IMR-90 (cell line): ENCODE data around the gene KLC4. TPM values are rescaled to one million over a fixed set of nuclear protein-coding genes. Genes with fewer than 3 reads are reported as not detected.
A peak's percentile ranks its signal among the peaks of the same experiment; 100 is the strongest.

Experiments used
- ATAC-seq: fragments of 200-7000 bp; cut with Tn5 transposase; 2 replicates; pipeline ENCODE4 v1.9.1; 2020; ENCODE audit warnings: low read depth, mild to moderate bottlenecking, moderate library complexity
- BruUV-seq: library from RNA; stranded (reverse); fragments of 400-500 nt; replicated peaks from 2 replicates; lab custom pipeline; 2021; lab: Mats Ljungman, UMichigan
- CTCF ChIA-PET: fragments of 300-600 bp; formaldehyde crosslinking; extraction: SDS; loops from one replicate; lab custom pipeline; 2021; ENCODE audit warnings: antibody characterized with exemption; lab: Yijun Ruan, JAX
- POLR2A ChIA-PET: fragments of 300-600 bp; sonication (Branson Sonifier 250); formaldehyde crosslinking; loops from one replicate; lab custom pipeline; 2022; ENCODE audit warnings: antibody characterized with exemption; ENCODE audit not compliant: unreplicated experiment; lab: Charles Lee
- DNase-seq: peaks from one replicate; pipeline ENCODE4 v3.0.0; 2013
- H2AFZ ChIP-seq: replicated peaks from 2 replicates; pipeline ENCODE3; 2013; ENCODE audit warnings: low read length, mild to moderate bottlenecking; ENCODE audit not compliant: poor library complexity
- H2AK5ac ChIP-seq: 2 replicates; pipeline ENCODE4 v1.6.1; 2013; ENCODE audit warnings: low read depth, low read length, inconsistent platforms
- H2AK9ac ChIP-seq: replicated peaks from 2 replicates; pipeline ENCODE3; 2013; ENCODE audit warnings: mild to moderate bottlenecking, low read depth, low read length, moderate library complexity; ENCODE audit not compliant: poor library complexity
- H2BK120ac ChIP-seq: 2 replicates; pipeline ENCODE4 v1.6.1; 2013; ENCODE audit warnings: low read depth, low read length, inconsistent platforms
- H2BK15ac ChIP-seq: 3 replicates; pipeline ENCODE4 v1.6.1; 2013; ENCODE audit warnings: low read depth, low read length, inconsistent platforms
- H2BK20ac ChIP-seq: 2 replicates; pipeline ENCODE4 v1.6.1; 2013; ENCODE audit warnings: low read depth, mild to moderate bottlenecking, inconsistent platforms, low read length, moderate library complexity
- H2BK5ac ChIP-seq: 2 replicates; pipeline ENCODE4 v1.6.1; 2013; ENCODE audit warnings: mild to moderate bottlenecking, low read depth, low read length, inconsistent platforms; ENCODE audit not compliant: poor library complexity, severe bottlenecking
- H3K14ac ChIP-seq: replicated peaks from 2 replicates; pipeline ENCODE4 v1.6.1; 2013; ENCODE audit warnings: low read depth, low read length, inconsistent platforms
- H3K18ac ChIP-seq: 2 replicates; pipeline ENCODE4 v1.6.1; 2013; ENCODE audit warnings: low read depth, low read length, control low read depth
- H3K23ac ChIP-seq: 2 replicates; pipeline ENCODE4 v1.6.1; 2013; ENCODE audit warnings: low read depth, low read length, inconsistent platforms
- H3K27ac ChIP-seq: 2 replicates; pipeline ENCODE4 v1.5.1; 2013; ENCODE audit warnings: mild to moderate bottlenecking, control low read depth, low read length; ENCODE audit not compliant: insufficient read depth
- H3K27me3 ChIP-seq: 2 replicates; pipeline ENCODE4 v1.6.1; 2013; ENCODE audit warnings: low read length; ENCODE audit not compliant: control insufficient read depth, insufficient read depth
- H3K36me3 ChIP-seq: 2 replicates; pipeline ENCODE4 v1.6.1; 2013; ENCODE audit warnings: low read length, mixed read lengths; ENCODE audit not compliant: control insufficient read depth, insufficient read depth
- H3K4ac ChIP-seq: 2 replicates; pipeline ENCODE4 v1.6.1; 2013; ENCODE audit warnings: low read depth, low read length, inconsistent platforms
- H3K4me1 ChIP-seq: 2 replicates; pipeline ENCODE4 v1.6.1; 2013; ENCODE audit warnings: low read length, mixed read lengths; ENCODE audit not compliant: control insufficient read depth, insufficient read depth
- H3K4me2 ChIP-seq: 2 replicates; pipeline ENCODE4 v1.6.1; 2013; ENCODE audit warnings: low read depth, mild to moderate bottlenecking, control low read depth, low read length, moderate library complexity
- H3K4me3 ChIP-seq: 2 replicates; pipeline ENCODE4 v1.5.1; 2013; ENCODE audit warnings: low read depth, mild to moderate bottlenecking, control low read depth, low read length, moderate library complexity; ENCODE audit not compliant: insufficient read depth
- H3K56ac ChIP-seq: 2 replicates; pipeline ENCODE4 v1.6.1; 2013; ENCODE audit warnings: low read length, inconsistent platforms; ENCODE audit not compliant: insufficient read depth; ENCODE audit errors: extremely low read depth
- H3K79me1 ChIP-seq, 2 experiments: 2 replicates each; pipeline ENCODE4 v1.6.1; 2013; ENCODE audit warnings: low read length in 2 of 2, inconsistent platforms in 1 of 2, low read depth in 1 of 2
- H3K9ac ChIP-seq: 2 replicates; pipeline ENCODE4 v1.6.1; 2013; ENCODE audit warnings: low read depth, low read length, control low read depth
- H3K9me1 ChIP-seq: 2 replicates; pipeline ENCODE4 v1.6.1; 2013; ENCODE audit warnings: low read length, inconsistent platforms; ENCODE audit not compliant: insufficient read depth
- H3K9me3 ChIP-seq: 2 replicates; pipeline ENCODE4 v1.6.1; 2013; ENCODE audit warnings: low read length; ENCODE audit not compliant: control insufficient read depth, insufficient read depth
- H4K20me1 ChIP-seq: 2 replicates; pipeline ENCODE4 v1.6.1; 2013; ENCODE audit warnings: low read length, inconsistent platforms; ENCODE audit not compliant: insufficient read depth
- H4K5ac ChIP-seq: 2 replicates; pipeline ENCODE4 v1.6.1; 2013; ENCODE audit warnings: mild to moderate bottlenecking, low read depth, low read length, control low read depth
- H4K8ac ChIP-seq, 2 experiments: 2 replicates each; pipeline ENCODE4 v1.6.1; 2013; ENCODE audit warnings: low read depth in 2 of 2, low read length in 2 of 2, control low read depth in 1 of 2, inconsistent platforms in 1 of 2
- H4K91ac ChIP-seq: 2 replicates; pipeline ENCODE4 v1.6.1; 2013; ENCODE audit warnings: low read depth, low read length, inconsistent platforms; ENCODE audit not compliant: insufficient read depth
- CEBPB ChIP-seq: IDR thresholded peaks from 2 replicates; pipeline ENCODE4 v1.6.1; 2012; ENCODE audit warnings: low read depth, low read length, improper control_type of control experiment
- CHD1 ChIP-seq: IDR thresholded peaks from 2 replicates; pipeline ENCODE4 v1.6.1; 2012; ENCODE audit warnings: low read depth, low read length, improper control_type of control experiment
- FOS ChIP-seq: fragments of 150-350 bp; IDR thresholded peaks from 2 replicates; pipeline ENCODE4 v1.6.1; 2016; ENCODE audit warnings: low read depth, low read length
- MAFK ChIP-seq: IDR thresholded peaks from 2 replicates; pipeline ENCODE4 v1.6.1; 2012; ENCODE audit warnings: low read depth, low read length, improper control_type of control experiment
- MAZ ChIP-seq: IDR thresholded peaks from 2 replicates; pipeline ENCODE4 v1.6.1; 2012; ENCODE audit warnings: low read depth, mild to moderate bottlenecking, low read length, improper control_type of control experiment, moderate library complexity, borderline replicate concordance
- MXI1 ChIP-seq: IDR thresholded peaks from 2 replicates; pipeline ENCODE4 v1.6.1; 2012; ENCODE audit warnings: low read depth, mild to moderate bottlenecking, low read length, moderate library complexity, borderline replicate concordance
- NFE2L2 ChIP-seq: fragments of 150-350 bp; IDR thresholded peaks from 2 replicates; pipeline ENCODE4 v1.6.1; 2016; ENCODE audit warnings: low read depth, mild to moderate bottlenecking, low read length
- POLR2A ChIP-seq: IDR thresholded peaks from 2 replicates; pipeline ENCODE4 v1.6.1; 2012; ENCODE audit warnings: mild to moderate bottlenecking, low read depth, low read length
- RAD21 ChIP-seq: IDR thresholded peaks from 2 replicates; pipeline ENCODE4 v1.6.1; 2012; ENCODE audit warnings: low read length, improper control_type of control experiment
- RCOR1 ChIP-seq: IDR thresholded peaks from 2 replicates; pipeline ENCODE4 v1.6.1; 2012; ENCODE audit warnings: mild to moderate bottlenecking, low read length, improper control_type of control experiment; ENCODE audit not compliant: insufficient replicate concordance
- RFX5 ChIP-seq: IDR thresholded peaks from 2 replicates; pipeline ENCODE4 v1.8.0; 2012; ENCODE audit warnings: low read depth, mild to moderate bottlenecking, low read length, moderate library complexity
- SMC3 ChIP-seq: fragments of 150-350 bp; IDR thresholded peaks from 2 replicates; pipeline ENCODE4 v1.6.1; 2016; ENCODE audit warnings: low read depth, mild to moderate bottlenecking, antibody characterized with exemption, low read length, moderate library complexity
- WGBS, 2 experiments: methylation state at CpG; one replicate each; pipeline versions ENCODE4 v1.1.5 to v1.1.7; 2013; ENCODE audit warnings: missing lambda C conversion rate in 2 of 2; ENCODE audit not compliant: insufficient read length in 1 of 2; ENCODE audit errors: extremely low coverage in 2 of 2; 5-methylcytosine and 5-hydroxymethylcytosine counted together
- dilution Hi-C: fragments of 300-500 bp; cut with HindIII; formaldehyde crosslinking; loops from one replicate; pipeline ENCODE4 v1.14.3; 2018; ENCODE audit warnings: low sequenced_read_pairs; ENCODE audit not compliant: unreplicated experiment
- in situ Hi-C: fragments of 300-500 bp; cut with MboI; formaldehyde crosslinking; loops from 3 replicates; pipeline ENCODE4 v1.14.3; 2019; ENCODE audit warnings: low sequenced_read_pairs, inconsistent platforms, mixed read lengths
- intact Hi-C: fragments of 100-400 bp; cut with micrococcal nuclease; formaldehyde crosslinking; loops from 2 replicates; pipeline ENCODE4 v1.10.0; 2022
- polyA plus RNA-seq, 3 experiments: library from polyadenylated mRNA; depleted of rRNA; stranded (reverse); fragments of >200 nt; gene quantifications; 2 replicates each; pipeline ENCODE4 v1.2.3, GENCODE V29; 2012; ENCODE audit warnings: low replicate concordance in 1 of 3
- total RNA-seq: library from RNA; depleted of rRNA; stranded (reverse); fragments of >200 nt; gene quantifications from 2 replicates; pipeline ENCODE4 v1.2.3, GENCODE V29; 2012
- TF ChIP-seq, protein P1 (sequence below): fragments of 150-350 bp; IDR thresholded peaks from 2 replicates; pipeline ENCODE4 v1.6.1; 2016; ENCODE audit warnings: low read depth, mild to moderate bottlenecking, low read length, moderate library complexity, borderline replicate concordance
- TF ChIP-seq, protein P2 (sequence below): fragments of 150-350 bp; IDR thresholded peaks from 2 replicates; pipeline ENCODE4 v1.6.1; 2017; ENCODE audit warnings: mild to moderate bottlenecking, antibody characterized with exemption, low read length, low read depth
- TF ChIP-seq, protein P3 (sequence below): conservative IDR thresholded peaks from 2 replicates; pipeline ENCODE4 v1.5.1; 2012; ENCODE audit warnings: mild to moderate bottlenecking, low read depth, low read length, improper control_type of control experiment

The KLC4 gene
- total and polyA plus RNA-seq, 2 of the 4 experiments (the other 2 are of a cell fraction) = 10.9 to 13.0 TPM

DNA sequence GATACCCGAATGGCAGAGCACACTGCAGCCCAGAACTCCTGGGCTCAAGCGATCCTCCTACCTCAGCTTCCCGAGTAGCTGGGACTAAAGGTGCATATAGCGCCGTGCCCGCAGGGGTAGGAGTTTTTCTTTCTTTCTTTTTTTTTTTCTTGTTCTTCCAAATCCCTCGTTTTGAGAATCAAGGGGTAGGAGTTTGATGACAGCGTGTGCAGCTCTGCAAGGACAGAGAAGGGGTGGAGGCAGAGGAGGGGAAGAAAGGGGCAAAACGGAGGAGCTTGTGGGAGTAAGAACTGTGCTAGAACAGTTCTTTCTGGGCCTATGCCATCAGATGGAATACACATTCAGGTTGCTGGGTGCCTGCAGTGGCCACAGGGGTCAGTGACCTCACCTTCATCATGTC lies 22.7 kb upstream of the KLC4 start:
- in situ Hi-C loops (no loop called here), dilution Hi-C loops (no loop called here), intact Hi-C loops (no loop called here)
- Histone ChIP-seq H2BK15ac (no peak overlapping the region), H3K23ac (no peak overlapping the region), H3K18ac (no peak overlapping the region), H3K4me2 (no peak overlapping the region), H3K14ac (no peak overlapping the region), H3K79me1 (peaks cover 7 to 9% of the 10 kb centered on the region in 2 experiments; a peak in 2 of 4 replicates), H3K27me3 (no peaks in the 10 kb centered on the region), H3K4ac (no peak overlapping the region), H4K5ac (no peak overlapping the region), H3K9ac (no peak overlapping the region), H2AFZ (no peak overlapping the region), H4K8ac (no peak overlapping the region), H4K91ac (no peak overlapping the region), H3K56ac (no peak overlapping the region), H3K27ac (no peak overlapping the region), H3K36me3 (peaks cover 62% of the 10 kb centered on the region), H4K20me1 (peaks cover 3% of the 10 kb centered on the region; the same call in 1 of the 2 replicates), H3K4me3 (no peak overlapping the region), H2BK5ac (no peak overlapping the region), H2BK20ac (no peak overlapping the region), H3K9me3 (no peaks in the 10 kb centered on the region), H3K9me1 (no peaks in the 10 kb centered on the region), H3K4me1 (no peaks in the 10 kb centered on the region), H2BK120ac (no peak overlapping the region), H2AK9ac (peak overlapping the region; percentile 55), H2AK5ac (no peak overlapping the region)
- no CpG with 5 or more reads among the region's 9 CpGs for WGBS, 2 experiments
- TF ChIP-seq MAZ (no peak), RFX5 (no peak), NFE2L2 (no peak), POLR2A (no peak), RAD21 (no peak), MXI1 (no peak), MAFK (no peak), CEBPB (no peak), SMC3 (no peak), FOS (no peak), RCOR1 (no peak), CHD1 (no peak)
- TF ChIP-seq, protein P1, sequence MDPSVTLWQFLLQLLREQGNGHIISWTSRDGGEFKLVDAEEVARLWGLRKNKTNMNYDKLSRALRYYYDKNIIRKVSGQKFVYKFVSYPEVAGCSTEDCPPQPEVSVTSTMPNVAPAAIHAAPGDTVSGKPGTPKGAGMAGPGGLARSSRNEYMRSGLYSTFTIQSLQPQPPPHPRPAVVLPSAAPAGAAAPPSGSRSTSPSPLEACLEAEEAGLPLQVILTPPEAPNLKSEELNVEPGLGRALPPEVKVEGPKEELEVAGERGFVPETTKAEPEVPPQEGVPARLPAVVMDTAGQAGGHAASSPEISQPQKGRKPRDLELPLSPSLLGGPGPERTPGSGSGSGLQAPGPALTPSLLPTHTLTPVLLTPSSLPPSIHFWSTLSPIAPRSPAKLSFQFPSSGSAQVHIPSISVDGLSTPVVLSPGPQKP = no peak
- TF ChIP-seq, protein P2, sequence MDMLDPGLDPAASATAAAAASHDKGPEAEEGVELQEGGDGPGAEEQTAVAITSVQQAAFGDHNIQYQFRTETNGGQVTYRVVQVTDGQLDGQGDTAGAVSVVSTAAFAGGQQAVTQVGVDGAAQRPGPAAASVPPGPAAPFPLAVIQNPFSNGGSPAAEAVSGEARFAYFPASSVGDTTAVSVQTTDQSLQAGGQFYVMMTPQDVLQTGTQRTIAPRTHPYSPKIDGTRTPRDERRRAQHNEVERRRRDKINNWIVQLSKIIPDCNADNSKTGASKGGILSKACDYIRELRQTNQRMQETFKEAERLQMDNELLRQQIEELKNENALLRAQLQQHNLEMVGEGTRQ = no peak
- TF ChIP-seq, protein P3, sequence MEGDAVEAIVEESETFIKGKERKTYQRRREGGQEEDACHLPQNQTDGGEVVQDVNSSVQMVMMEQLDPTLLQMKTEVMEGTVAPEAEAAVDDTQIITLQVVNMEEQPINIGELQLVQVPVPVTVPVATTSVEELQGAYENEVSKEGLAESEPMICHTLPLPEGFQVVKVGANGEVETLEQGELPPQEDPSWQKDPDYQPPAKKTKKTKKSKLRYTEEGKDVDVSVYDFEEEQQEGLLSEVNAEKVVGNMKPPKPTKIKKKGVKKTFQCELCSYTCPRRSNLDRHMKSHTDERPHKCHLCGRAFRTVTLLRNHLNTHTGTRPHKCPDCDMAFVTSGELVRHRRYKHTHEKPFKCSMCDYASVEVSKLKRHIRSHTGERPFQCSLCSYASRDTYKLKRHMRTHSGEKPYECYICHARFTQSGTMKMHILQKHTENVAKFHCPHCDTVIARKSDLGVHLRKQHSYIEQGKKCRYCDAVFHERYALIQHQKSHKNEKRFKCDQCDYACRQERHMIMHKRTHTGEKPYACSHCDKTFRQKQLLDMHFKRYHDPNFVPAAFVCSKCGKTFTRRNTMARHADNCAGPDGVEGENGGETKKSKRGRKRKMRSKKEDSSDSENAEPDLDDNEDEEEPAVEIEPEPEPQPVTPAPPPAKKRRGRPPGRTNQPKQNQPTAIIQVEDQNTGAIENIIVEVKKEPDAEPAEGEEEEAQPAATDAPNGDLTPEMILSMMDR = no peak
- ATAC-seq (no peak), DNase-seq (no peak)
- ChIA-PET POLR2A (interaction anchor here (0.8 kb wide), 1 partner anchor 11 kb away, joined by 3 read pairs; no protein-coding TSS in a partner anchor), CTCF (no interaction called here)
- no TSS peak for BruUV-seq
